COLO829 (cell line): ENCODE measurements around the gene DDX60.
"Not testable (repeated sequence)": the region's sequence is repeated elsewhere in the genome, so short reads cannot be mapped to it uniquely, and the experiment has no call there.

Experiments used
- DNase-seq: peaks from one replicate; pipeline ENCODE4 v3.0.0; 2012; ENCODE audit warnings: low spot score

The DDX60 gene

DNA sequence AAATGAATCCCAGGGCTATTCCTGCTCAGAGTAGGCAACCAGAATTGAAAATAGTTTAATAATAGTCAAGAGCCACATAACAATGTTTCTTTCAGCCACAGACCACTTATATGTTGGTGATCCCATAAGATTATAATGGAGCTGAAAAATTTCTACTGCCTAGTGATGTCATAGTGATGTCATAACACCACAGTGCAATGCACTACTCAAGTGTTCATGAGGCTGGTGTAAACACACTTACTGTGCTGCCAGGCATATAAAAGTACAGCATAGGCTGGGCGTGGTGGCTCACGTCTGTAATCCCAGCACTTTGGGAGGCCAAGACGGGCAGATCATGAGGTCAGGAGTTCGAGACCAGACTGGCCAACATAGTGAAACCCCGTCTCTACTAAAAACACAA, 15.1 kb downstream of the DDX60 start:
- not testable (repeated sequence) for DNase-seq

DNA sequence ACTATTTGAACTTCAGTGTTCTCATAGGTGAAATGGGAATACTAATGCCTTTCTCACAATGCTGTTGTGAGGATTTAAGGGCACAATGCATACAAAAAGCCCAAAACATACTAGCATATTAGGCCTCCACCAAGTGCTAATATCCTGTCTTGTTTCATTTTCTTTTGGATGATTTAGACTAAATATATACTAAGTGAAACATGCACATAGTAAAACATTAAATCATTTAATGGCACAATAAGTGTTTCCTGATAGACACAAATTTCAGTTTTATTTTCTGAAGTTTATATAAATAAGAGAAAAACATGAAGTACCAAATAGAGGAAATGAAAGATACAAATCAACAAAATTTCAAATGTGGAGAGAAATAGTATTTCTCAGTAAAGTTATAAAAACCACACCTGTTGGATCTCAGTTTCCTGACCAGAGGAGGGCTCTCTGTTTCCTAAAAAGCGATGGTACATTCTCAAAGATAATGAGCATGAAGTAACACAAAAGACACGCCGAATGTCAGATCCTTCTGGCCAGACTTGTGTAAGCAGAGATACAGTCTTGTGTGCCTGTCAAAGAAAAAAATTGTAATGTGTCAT, 25.1 kb downstream of the DDX60 start:
- no peak for DNase-seq

DNA sequence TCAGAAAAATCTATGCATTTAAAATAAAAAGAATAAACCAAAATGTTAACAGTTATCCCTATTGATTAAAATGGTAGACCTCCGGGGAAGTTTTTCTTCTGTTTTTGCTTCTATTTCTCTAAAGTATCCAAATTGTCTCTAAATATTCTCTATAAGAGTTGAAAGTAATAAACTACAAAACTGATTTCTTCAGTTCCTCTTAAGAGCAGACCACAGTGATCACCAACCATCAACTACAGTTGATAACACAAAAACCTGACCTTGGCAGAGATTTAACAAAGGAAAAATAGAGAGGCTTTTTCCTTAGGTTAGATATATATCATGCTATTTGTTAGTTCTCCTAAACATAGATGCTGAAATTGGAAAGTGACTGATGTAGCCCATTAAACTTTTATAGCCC, 27.3 kb downstream of the DDX60 start:
- DNase-seq: no peak

DNA sequence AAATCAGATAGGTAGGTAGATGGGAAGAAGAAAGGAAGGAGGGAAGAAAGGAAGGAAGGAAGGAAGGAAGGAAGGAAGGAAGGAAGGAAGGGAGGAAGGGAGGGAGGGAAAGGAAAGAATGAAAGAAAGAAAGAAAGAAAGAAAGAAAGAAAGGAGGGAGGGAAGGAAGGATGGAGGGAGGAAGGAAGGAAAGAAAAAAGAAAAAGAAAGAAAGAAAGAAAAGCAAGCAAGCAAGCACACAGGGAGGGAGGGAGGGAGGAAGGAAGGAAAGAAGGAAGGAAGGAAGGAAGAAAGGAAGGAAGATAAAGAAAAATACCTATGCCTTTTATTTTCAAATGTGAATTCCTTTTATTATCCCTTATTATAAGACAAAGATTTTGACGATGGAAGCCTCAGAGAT, 32.7 kb downstream of the DDX60 start:
- not testable (repeated sequence) for DNase-seq

DNA sequence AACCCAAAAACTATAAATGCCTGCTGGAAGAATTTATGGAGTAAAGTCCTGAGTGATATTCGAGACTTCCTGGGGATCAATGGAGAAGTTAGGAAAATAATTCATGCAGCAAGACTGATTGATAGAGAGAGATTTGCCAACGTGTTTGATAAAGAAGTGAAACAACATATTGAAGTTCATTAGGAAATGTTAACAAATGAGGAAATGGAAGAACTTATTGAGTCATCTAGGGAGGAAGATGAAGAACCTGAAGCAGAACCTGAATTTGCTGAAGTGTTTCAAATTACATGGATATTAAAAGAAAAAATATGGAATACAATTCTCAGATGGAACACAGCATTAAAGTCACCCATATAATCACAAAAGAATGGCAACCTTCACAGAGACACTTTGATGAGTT, 39.0 kb downstream of the DDX60 start:
- no peak for DNase-seq

DNA sequence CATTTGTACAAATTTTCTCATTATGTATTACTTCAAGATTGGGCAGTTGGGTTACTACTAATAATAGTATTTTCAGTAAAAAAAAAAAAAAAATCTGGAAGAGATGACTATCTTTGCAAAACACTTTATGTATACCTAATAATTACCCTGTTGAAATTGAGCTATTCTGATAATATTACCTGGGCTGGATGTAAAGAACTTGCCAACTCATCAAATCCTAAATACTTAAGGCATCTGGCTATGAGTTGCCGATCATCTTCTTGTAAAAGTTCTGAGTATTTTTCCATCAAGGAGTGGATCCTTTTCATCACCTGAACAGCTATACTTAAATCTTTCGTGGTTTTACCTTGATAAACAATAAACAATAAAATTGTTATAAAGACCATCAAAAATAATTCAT, 42.7 kb downstream of the DDX60 start:
- no peak for DNase-seq

DNA sequence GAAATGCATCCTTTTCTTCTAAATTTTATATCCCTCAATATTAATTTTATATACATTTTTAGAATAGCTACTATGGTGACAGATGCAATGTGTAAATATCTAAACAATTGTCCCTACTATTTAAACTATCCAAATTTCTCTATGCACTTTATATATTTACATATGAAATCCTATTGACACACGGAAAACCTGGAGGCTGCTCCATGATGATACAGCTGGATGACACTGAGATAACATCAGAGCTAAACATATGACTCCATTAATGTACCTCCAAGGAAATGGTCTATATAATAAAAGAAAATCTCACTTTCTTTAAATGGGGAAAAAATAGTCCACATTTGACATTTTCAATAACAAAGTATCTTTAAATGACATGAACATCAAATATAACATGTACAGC, 43.7 kb downstream of the DDX60 start:
- DNase-seq: no peak

DNA sequence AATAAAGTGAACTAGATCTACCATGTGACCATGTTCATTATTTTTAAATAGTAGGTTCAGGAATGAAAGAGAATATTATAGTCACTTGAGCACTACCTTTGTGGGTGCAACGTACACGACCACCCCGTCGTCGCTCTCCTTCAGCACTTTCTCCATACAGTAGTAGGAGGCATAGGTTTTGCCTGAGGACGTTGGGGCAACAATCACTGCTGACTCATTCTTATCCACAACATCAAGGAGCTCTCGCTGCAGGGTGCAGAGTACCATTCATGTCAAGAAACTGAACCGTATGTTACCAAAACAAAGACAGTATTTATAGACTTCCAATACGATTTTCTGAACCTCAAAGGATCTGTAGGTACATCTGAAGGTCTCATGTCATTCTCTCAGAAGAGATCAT, 44.7 kb downstream of the DDX60 start:
- DNase-seq: peak; percentile 18

DNA sequence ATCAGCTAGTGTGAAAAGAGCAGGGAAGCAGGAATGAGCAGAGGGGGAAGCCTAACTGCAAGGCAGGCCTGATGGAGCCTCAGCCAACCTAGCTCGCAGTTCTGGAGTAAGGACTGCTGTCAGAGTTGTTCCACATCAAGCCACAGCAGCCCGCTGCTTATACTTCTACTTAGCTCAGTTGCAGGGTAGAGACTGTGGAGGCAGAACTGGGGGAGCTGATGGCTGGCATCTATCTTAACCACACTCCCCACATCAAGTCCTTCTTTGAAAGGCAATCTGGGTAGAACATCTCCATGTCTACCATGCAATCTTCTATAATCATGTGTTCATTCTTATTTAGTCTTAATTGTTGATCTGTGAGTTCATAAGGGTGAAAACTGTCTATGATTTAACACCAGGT, 46.1 kb downstream of the DDX60 start:
- no peak for DNase-seq

DNA sequence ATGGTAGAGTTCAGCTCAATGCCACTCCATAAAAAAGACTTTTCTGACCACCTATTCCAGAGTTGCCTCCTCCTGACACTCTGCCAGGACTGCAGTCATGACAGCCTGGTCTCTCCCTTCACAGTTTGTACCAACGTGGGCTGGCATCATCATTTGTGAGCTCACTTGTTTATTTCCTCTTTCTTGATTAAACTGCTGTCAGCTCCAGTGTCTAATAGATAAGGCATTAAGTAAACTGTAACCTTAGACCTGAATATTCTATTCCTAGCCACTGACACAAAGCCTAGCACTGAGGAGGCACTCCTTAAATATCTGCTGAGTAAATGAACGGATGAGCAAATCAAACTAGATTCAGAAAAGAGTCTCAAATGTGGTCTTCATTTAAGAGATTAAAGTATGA, 48.7 kb downstream of the DDX60 start:
- DNase-seq: no peak

DNA sequence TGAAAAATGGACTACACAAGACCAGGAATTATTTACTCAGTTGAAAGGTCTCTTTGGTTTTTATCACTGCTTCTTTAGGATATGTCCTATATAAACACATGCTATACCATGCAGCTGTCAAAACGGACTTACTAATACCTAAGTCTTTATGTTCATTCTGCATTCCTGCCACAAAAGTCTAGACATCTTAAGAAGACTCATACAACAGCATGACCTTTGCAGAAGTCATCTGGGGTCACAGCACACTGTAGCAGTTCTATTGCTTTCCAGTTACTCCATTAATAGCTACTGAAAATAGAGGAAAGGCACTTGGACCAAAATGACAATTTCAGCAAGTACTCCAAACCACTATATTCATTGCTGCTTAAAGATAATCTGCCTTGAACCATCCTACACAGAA, 53.2 kb downstream of the DDX60 start:
- no peak for DNase-seq

DNA sequence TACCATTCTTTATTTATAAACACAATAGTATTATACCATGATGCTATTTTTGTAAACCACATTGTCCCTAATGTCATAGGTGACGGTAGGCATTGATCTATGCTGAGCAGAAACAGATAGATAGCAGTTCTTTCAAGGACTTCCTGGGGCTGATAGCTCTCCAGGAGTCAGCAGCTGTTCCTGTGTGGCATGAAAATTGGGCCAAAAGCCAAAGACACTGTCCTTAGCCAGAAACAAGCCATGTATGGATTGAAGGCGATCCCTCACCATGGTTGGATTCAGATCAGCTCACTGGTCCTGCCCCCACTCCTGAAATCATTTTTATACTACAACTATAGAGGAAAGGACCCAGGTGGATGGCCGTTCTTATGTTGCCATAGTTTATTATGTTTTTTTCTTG, 53.6 kb downstream of the DDX60 start:
- DNase-seq: no peak

DNA sequence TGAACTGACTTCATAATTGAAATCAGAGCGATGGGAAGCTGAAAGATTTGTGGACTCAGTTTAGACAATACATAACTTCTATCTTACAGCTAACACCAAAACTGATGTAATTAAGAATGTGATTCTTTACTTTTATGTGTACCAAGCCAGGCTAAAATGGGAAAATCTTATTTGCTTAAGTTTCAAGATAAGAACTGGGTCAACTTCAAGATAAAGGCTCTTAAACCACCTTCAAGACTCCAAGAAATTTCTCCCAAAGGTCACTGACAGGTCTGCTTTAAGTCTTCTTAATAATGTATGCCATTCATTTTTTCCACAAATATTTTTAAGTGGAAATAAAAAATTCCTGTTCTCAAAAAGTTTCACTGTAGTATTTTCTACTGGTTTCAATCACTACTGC, 55.5 kb downstream of the DDX60 start:
- DNase-seq: no peak

DNA sequence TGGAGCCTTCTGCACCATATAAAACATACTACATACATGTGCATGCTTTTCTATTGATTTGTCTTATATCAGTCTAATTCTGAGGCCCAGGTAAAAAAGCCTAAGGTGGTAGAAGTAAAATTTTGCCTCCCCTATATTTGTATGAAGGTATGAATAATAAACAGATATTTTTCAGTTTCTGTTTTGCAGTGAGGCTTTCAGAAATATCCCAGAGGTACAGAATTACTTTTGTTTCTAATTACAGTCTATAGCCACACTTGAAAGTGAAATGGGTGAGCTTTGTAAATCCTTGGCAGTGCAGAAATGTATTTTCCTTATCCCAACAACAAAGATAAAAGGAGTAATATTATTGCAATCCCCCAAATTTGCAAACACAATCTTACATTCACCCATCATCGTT, 59.5 kb downstream of the DDX60 start:
- no peak for DNase-seq

DNA sequence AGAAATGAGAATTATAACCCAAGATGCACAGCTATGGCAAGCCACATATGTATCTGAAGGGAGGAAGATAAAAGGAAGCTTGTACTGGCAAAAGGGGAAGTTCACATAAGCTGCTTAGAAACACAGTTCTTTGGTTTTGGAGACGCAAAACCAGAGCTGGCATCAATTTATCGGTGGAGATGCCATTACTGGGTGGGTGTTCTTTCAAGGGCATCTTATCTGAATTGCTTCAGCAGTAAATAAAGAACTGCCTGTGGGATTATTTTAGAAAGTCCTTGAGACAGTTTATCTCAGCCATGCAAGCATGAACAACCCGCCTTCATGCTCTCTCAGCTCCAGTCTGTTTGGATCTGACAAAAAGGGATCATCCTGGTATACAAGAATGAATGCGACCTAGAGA, 60.8 kb downstream of the DDX60 start:
- DNase-seq: no peak

DNA sequence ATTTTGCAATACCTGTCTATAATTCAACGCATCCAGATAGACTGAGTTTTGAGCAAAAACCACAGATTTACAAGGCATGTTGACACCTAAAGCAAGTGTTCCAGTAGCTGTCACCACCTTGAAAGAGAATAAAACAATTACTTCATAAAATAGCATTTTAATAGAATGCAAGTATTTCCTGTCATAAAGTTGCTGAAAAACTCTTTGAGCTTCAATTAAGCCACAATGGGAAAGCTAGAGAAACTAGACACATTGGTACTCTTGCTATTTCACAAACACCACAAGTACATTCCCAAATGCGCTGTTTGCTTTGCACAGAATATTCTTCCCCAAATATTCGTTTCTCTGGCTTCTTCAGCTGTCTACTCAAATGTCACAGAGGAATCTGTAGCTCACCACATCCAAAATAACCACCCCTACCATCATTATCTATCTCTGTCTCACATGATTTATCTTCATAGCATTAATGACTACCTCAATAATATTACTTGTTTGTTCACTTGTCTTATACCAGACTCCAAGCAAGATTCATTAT, 70.3 kb downstream of the DDX60 start:
- DNase-seq: no peak

DNA sequence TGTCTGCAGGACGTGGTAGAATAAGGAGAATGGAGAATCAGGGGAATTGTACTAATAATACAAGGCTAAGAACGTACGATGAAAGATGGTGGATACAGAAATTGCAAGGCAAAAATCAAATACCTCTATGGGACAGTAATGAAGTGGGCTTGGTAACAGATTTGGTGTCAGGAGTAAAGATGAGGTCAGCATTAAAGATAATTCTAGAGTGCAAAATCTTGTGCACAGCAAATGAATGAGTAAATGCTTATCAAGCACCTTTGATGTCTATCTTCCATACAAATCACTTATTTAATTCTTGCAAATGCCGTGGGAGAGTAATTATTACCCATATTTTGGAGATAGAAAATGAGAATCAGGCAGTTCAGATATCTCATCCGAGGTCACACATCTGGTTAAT, 70.9 kb downstream of the DDX60 start:
- DNase-seq: no peak

DNA sequence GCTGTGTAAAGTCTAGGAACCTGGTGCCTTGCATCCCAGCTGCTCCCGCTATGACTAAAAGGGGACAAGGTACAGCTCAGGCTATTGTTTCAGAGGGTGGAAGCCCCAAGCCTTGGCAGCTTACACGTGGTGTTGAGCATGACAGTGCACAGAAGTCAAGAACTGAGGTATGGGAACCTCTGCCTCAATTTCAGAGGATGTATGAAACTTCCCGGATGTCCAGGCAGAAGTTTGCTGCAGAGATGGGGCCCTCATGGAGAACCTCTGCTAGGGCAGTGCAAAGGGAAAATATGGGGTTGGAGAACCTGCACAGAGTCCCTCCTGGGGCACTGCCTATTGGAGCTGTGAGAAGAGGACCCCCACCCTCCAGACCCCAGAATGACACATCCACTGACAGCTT, 76.6 kb downstream of the DDX60 start:
- DNase-seq: no peak

DNA sequence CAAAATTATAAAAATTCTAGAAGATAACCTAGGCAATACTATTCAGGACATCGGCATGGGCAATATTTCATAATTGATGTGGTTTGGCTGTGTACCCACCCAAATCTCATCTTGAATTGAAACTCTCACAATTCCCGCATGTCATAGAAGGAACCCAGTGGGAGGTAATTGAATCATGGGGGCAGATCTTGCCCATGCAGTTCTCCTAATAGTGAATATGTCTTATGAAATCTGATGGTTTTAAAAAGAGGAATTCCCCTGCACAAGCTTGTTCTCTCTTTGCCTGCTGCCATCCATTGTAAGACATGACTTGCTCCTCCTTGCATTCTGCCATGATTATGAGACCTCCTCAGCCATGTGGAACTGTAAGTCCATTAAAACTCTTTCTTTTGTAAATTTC, 77.7 kb downstream of the DDX60 start:
- DNase-seq: no peak

DNA sequence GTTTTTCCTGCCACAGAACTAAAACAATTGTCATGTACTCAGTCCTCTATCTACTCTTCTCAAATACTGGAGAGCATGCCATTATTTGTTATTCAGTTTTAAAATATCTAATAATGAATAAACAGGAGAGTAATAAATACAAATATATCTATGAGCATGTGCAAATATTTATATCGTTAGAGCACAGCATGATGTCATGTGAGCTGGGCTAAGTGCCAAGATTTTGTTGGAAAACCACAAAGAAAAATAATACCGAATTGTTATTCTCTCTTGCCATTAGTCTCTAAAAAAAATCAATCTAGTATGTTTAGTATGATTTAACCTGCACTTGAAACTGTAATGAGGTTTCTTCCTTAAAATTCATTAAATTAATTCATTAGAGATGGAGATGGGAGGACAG, 97.3 kb downstream of the DDX60 start:
- DNase-seq: no peak

DNA sequence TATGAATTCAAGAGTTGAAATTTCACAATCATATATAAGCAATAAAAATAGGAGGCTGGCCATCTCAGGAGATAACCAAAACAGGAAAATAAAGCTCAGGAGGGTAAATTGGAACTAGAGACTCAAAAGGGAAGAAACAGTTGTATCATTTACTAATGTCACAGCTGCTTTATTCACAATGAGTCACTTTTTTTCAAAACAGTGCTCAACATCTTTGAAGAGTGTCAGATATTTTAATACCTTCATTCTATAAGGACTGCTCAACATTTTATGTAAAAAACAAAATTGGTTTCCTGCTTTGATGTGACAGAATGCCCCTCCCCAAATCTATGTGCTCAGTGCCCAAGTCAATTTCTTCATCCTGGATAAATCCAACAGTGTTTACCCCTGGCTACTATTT, 97.7 kb downstream of the DDX60 start:
- no peak for DNase-seq

DNA sequence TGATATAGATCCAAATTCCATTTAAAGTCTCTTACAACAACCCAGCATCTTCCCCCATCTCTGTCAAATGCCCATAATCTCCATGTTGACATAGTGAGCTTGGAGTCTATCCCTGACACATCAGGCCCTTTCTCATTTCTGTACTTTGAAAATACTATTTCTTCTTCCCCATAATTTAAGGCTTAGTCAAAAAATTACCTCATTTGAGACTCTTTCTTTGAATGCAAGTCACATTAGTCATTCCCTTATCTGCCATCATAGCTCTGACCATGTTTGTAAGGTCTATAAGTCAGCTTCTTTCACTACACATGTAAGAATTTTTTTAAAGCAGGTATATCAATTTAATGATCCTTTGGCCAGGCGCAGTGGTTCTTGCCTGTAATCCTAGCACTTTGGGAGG, 99.9 kb downstream of the DDX60 start:
- no peak for DNase-seq

DNA sequence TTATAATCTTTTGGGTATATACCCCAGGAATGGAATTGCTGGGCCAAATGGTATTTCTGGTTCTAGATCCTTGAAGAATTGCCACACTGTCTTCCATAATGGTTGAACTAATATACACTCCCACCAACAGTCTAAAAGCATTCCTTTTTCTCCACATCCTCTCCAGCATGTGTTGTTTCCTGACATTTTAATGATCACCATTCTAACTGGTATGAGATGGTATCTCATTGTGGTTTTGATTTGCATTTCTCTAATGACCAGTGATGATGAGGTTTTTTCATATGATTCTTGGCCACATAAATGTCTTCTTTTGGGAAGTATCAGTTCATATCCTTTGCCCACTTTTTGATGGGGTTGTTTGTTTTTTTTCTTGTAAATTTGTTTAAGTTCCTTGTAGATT, 105.0 kb downstream of the DDX60 start:
- DNase-seq: not testable (repeated sequence)

DNA sequence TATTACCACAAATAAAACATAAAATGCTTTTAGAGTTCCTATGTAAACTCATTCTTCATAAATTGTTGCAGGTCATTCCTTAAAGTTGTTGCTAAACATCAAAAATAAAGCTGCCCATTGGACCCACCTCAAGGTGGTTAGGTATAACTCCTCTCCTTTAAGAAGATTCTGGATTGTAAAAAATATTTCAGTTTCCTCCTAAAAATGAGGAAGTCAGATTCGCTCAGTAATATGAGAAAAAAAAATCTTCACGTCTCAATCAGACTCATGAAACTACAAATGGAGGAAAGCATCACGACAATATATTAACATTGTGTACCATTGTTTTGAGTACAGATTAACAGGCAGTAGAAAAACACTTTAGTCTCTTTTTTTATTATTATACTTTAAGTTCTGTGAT, 105.9 kb downstream of the DDX60 start:
- no peak for DNase-seq
